Measurements from ENCODE around the gene CLIP4. TPM values are rescaled to one million over a fixed set of nuclear protein-coding genes. Genes with fewer than 3 reads are reported as not detected.

Gene CLIP4
- total RNA-seq, 4 donors from 2014 or later = 11.9 to 37.8 (median 22.5) TPM

DNA sequence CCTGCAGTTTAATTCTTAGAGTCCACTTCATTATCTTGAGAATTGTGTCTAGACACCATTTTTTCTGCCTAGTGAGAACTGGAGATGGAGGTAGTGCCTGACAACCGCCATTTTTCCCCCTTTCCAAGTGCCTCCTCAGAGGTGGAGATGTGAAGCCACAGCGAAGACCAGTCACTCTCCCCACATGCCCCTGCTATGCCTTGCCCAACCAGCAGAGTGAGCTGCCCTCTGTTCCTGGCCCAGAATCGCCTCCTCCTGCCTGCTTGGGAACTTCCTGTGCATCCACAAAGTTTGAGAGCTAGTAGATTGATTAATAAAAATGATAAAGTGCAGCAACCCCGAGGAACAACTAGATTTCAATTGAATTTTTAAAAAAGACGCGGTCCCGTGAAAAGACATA is 123.3 kb downstream of the CLIP4 start:
- no peaks in the 10 kb centered on the region for H3K36me3 ChIP-seq
- no peak for TF ChIP-seq POLR2AphosphoS5 (IDR thresholded peaks at IDR 0.05)
- no peak for TF ChIP-seq EP300 (IDR thresholded peaks at IDR 0.05; ENCODE audit: low read depth)
- no peak for TF ChIP-seq POLR2A (IDR thresholded peaks at IDR 0.05)
- TF ChIP-seq, protein P1, sequence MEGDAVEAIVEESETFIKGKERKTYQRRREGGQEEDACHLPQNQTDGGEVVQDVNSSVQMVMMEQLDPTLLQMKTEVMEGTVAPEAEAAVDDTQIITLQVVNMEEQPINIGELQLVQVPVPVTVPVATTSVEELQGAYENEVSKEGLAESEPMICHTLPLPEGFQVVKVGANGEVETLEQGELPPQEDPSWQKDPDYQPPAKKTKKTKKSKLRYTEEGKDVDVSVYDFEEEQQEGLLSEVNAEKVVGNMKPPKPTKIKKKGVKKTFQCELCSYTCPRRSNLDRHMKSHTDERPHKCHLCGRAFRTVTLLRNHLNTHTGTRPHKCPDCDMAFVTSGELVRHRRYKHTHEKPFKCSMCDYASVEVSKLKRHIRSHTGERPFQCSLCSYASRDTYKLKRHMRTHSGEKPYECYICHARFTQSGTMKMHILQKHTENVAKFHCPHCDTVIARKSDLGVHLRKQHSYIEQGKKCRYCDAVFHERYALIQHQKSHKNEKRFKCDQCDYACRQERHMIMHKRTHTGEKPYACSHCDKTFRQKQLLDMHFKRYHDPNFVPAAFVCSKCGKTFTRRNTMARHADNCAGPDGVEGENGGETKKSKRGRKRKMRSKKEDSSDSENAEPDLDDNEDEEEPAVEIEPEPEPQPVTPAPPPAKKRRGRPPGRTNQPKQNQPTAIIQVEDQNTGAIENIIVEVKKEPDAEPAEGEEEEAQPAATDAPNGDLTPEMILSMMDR (IDR thresholded peaks at IDR 0.05) = peak in 4 of 5 experiments; percentile 28 to 36 (median 30)
- WGBS, 2 donors (ENCODE audit: low coverage in 1 of 2) = 57 to 72% methylated on average over 3 to 7 of the region's 7 CpGs
- H3K27me3 ChIP-seq = no peaks in the 10 kb centered on the region
- intact Hi-C loops (cut with DNase I; ENCODE audit: low total_unique reads) (loop anchor here (5.0 kb wide), 1 partner anchor 1294 kb away; no protein-coding TSS in a partner anchor), in situ Hi-C loops (cut with MboI; ENCODE audit: low pct_ligation_motif_present in 1 of 4, low pct_unique_long_range_greater_than_20kb in 1 of 4, low sequenced_read_pairs in 3 of 4) (no loop called here)
- H3K27ac ChIP-seq = no peak overlapping the region
- H3K4me3 ChIP-seq = no peak overlapping the region
- DNase-seq = no peak
- H3K9me3 ChIP-seq = no peaks in the 10 kb centered on the region
- H3K4me1 ChIP-seq = no peaks in the 10 kb centered on the region

Other genes with a start within 250 kb of the CLIP4 start
- gene TRMT61B, start 245.1 kb upstream of the CLIP4 start, total RNA-seq = 1 to 10 TPM in 3 of 4 donors, not detected in 1; 1.4 to 7.0 (median 6.0) TPM
- 100 to 1,000 TPM in 1 of 4 donors, 10 to 100 TPM in 3; 15.8 to 399 (median 46.0) TPM for gene WDR43, start 220.7 kb upstream of the CLIP4 start, total RNA-seq
- 1 to 10 TPM in 2 of 4 donors, under 1 TPM in 1, not detected in 1; 0.79 to 7.1 (median 3.1) TPM for gene TOGARAM2, start 134.1 kb upstream of the CLIP4 start, total RNA-seq
- under 1 TPM in 1 of 4 donors, not detected in 3; under 0.01 TPM for gene PCARE, start 40.9 kb upstream of the CLIP4 start, total RNA-seq

All from transverse colon (tissue), 4 donors.